Amniotic epithelial cell (primary cell): ENCODE measurements around the gene TMEM120A.

Experiments
- DNase-seq: peaks from one replicate; pipeline ENCODE4 v3.0.0-alpha.2; 2010; ENCODE audit warnings: low read depth

Gene TMEM120A

DNA sequence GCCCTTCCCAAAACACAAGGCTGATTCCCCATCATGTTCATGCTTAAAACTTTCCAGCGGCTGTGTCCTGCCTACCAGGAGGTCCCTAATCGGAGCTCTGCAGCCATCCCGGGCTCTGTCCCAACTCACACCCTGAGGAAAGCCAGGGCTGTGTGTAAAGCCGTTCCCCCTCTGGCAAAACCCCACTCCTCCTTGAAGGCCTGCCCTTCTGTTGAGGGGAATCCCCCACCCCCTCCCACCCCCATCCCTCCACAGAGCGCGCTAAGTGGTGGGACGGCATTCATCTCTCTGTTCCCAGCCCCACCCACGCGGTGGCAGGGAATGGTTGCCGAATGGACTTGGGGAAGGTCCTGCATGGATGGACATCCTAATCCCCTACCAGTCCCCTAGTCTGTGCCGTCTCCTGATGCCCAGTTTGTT is 667 bp upstream of the TMEM120A start:
- no peak for DNase-seq

GRCh38 chr7:75993689-75994387 is 557 bp downstream of the TMEM120A start:
- DNase-seq = peak; percentile 41

GRCh38 chr7:75992083-75992755 is 2.2 kb downstream of the TMEM120A start:
- no peak for DNase-seq

- DNase-seq = no peak
These were observed 2.8 kb downstream of the TMEM120A start for GRCh38 chr7:75991531-75992082.

GRCh38 chr7:75989500-75990388 is 4.7 kb downstream of the TMEM120A start:
- no peak for DNase-seq

DNA sequence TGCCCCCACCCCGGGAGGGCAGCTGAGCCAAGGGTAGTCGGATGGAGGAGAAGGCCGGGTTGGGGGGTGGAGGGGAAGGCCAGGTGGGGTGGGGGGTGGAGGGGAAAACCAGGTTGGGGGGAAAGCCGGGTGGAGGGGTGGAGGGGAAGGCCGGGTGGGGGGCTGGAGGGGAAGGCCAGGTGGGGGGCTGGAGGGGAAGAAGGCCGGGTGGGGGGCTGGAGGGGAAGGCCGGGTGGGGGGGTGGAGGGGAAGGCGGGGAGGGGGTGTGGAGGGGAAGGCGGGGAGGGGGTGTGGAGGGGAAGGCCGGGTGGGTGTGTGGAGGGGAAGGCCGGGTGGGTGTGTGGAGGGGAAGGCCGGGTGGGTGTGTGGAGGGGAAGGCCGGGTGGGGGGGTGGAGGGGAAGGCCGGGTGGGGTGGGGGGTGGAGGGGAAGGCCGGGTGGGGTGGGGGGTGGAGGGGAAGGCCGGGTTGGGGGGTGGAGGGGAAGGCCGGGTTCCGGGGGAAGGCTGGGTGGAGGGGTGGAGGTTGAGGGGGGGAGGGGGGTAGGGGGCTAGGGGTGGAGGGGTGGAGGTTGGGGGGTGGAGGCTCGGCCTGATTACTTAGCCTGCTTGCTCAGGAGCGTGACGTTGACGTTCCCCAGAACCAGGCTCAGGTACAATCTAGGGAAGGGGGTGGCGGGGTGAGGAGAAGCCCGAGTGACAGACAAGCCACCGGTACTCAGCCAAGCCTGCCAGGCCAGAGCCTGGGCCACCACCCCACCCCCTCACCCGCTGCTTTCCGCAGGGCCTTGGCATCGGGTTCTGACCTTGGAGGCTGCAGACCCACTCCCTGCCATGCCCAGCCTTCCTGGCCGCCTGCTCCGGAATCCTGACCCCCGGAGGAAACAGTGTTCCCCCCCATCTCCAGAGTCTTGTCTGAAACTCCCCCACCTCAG is 5.6 kb downstream of the TMEM120A start:
- no peak for DNase-seq

GRCh38 chr7:75987805-75988567 is 6.4 kb downstream of the TMEM120A start:
- no peak for DNase-seq

- no peak for DNase-seq
These were observed 7.2 kb downstream of the TMEM120A start for GRCh38 chr7:75987026-75987804.

GRCh38 chr7:75986147-75986781 is 8.1 kb downstream of the TMEM120A start:
- DNase-seq = no peak

GRCh38 chr7:75985518-75986146 is 8.8 kb downstream of the TMEM120A start:
- DNase-seq = no peak

DNA sequence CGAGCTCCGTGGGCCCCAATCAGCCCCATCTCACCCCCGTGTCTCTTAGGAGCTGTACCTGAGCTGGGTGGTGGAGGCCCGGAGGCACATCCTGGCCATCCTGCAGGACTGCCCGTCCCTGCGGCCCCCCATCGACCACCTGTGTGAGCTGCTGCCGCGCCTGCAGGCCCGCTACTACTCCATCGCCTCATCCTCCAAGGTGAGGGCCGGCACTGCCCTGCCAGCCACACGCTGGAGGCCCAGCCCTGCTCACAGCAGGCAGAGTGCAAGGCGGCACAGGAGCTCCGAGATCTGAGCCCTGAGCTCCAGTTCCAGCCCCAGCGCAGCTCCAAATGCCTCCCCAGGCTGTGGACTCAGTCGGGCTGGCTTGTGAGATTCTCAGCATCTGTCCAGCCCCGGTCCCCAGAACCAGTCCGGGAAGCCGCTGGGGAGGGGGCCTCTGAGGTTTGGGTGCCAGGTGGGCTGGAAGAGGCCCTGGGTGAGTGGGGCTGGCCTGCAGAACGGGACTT is 9.3 kb downstream of the TMEM120A start:
- no peak for DNase-seq

- no peak for DNase-seq
These were observed 10.0 kb downstream of the TMEM120A start for GRCh38 chr7:75984130-75985008.

- DNase-seq = no peak
These were observed 10.8 kb downstream of the TMEM120A start for GRCh38 chr7:75983471-75984129.

DNA sequence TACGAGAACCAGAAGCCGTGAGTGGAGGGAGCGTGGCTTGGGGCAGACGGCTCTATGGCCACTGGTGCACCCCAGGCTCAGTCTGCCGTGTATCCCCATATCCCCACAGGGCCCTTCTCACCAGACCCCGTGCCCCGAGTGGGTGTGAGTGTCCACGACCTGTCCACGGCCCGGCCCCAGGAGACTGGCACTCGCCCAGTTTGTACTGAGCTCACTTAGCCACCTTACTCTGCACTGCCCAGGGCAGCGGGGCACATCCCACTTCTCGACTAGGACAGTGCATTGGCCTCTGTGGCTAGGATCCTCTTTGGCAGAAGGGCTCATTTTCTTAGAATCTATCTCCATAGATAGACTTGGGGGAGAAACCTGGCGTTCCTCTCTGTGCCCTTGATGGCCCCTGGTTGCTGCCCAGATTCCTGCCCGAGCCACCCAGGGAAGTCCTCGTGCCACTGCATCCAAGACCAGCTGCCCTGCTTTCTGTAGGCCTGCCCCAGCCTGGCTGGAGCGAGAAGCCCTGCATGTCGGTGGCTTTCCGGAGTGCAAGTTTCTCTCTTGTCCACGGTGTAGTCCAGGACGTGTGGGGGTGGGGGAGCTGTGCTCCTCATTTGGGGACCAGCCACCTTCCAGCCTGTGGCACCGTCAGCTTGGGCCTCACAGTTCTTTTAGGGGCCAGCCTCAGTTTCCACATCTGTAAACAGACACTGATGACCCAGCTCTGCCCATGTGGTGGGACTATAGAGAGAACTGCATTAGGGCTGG is 11.9 kb downstream of the TMEM120A start:
- no peak for DNase-seq

GRCh38 chr7:75981453-75982305 is 12.7 kb downstream of the TMEM120A start:
- DNase-seq = no peak

DNA sequence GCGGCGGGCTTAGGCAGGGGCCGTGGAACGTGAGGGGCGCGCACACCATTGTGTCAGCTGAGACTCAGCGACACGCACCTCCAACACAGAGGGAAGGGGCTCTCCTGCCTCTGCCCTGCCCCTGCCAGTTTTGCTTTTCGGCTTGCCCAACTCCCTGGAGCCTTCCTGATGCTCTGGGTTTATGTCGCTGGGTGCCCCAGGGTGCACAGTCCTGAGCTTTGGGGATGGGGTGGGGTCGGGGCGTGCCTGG is 13.3 kb downstream of the TMEM120A start:
- DNase-seq = no peak
